ENCODE results near the gene SEC24B. TPM values are rescaled to one million over a fixed set of nuclear protein-coding genes. Genes with fewer than 3 reads are reported as not detected.

Gene SEC24B
- total RNA-seq, result 15.0 and 24.7 TPM in 2 replicates

GRCh38 chr4:109433205-109434006 lies at the start of gene SEC24B:
SEC24B (plus strand) TSS chr4:109433815; CDS start chr4:109433870, 55 bp downstream.

GRCh38 chr4:109559983-109560686 lies 126.5 kb downstream of the SEC24B start, which contains the start of gene MCUB:
MCUB (plus strand) TSS chr4:109560246; CDS start chr4:109560338, 92 bp downstream.

Other genes with a start within 250 kb of the SEC24B start
- gene COL25A1, start 131.2 kb upstream of the SEC24B start, total RNA-seq, result not detected in 2 replicates
- gene MCUB, start 126.4 kb downstream of the SEC24B start, total RNA-seq, result 23.5 and 58.4 TPM in 2 replicates